Glomerular endothelial cell (primary cell): ENCODE results near the gene TULP4. TPM values are rescaled to one million over a fixed set of nuclear protein-coding genes. Genes with fewer than 3 reads are reported as not detected.
"Not testable (repeated sequence)": the region's sequence is repeated elsewhere in the genome, so short reads cannot be mapped to it uniquely, and the experiment has no call there.

Experiments used
- DNase-seq: peaks from one replicate; pipeline ENCODE4 v3.0.0-alpha.2; 2011; ENCODE audit warnings: low read depth, low spot score; ENCODE audit errors: extremely low read depth
- total RNA-seq: library from RNA; depleted of rRNA; stranded (reverse); fragments of >200 nt; gene quantifications from 2 replicates; pipeline ENCODE4 v1.2.3, GENCODE V29; 2015

Gene TULP4
- total RNA-seq, 1 donor from 2014 or later, result 55.1 TPM

DNA sequence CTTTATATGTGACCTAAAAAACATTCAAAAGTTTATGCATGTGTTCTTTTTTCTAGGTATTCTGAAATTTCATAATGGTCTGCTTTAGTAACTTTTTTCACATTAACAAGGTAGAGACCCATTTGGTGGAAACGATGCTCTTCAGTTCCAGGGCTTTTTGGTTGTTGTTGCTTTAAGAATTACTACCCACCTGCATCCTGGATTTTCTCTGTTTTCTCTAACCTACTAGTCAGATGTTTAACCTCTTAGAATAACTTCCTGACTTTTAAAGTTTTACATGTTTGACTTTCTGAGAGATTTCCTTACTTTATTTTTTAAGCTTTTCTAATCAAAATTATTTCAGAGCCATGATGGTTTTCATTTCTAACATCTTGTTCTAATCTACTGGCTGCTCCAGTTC, 14.9 kb downstream of the TULP4 start:
- DNase-seq, result no peak

DNA sequence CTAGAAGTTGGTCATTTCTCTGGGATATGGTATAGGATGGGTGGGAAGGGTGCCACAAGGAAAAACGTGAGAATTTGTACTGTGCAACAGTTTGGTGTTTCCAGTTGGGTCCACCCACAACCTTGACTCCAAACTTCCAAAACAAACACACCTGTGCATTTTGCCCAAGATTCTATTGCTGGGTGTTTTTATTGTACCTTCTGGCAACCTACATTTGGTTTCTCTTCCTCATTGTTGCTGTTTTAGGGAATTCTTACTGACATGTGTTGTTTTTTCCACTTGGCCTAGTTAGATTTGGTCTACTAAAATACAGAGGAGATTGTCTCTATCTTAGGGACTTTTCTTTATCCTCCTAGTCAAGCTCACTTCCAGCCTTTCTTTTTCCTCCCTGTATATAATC, 16.7 kb downstream of the TULP4 start:
- DNase-seq, result no peak

DNA sequence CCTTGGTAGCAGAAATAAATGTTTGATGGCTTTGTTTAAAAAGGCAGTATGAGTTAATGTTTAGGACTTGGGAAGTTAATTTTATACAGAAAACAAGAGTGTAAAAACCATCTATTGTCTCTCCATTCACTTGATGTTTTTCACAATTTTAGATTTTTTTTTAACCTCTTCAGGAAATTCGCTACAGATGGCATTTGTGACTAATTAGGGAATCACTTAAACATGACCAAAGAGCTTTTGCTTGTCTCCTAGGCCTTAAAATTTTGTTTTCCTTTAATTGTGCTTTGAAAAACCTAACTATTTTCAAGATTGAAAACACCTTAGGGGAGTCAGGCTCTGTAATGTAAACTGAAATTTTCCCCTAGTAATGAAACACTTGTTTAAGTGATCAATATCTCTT, 17.3 kb downstream of the TULP4 start:
- DNase-seq, result no peak

DNA sequence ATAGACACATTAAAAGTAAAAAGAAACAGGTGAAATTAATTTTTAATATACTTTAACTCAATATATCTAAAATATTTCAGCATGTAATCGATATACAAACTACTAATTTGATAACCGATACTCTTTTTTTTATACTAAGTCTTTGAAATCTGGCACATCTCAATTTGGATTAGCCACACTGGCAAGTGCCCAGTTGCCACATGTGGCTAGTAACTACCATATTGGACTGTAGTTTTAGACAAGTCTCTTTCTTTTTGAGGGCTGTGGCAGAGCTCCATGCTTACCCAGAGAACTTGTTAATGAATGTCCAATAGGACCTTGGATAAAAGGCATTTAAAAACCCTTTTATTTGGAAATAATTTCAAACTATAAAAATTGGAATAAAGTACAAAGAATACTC, 17.8 kb downstream of the TULP4 start:
- no peak for DNase-seq

DNA sequence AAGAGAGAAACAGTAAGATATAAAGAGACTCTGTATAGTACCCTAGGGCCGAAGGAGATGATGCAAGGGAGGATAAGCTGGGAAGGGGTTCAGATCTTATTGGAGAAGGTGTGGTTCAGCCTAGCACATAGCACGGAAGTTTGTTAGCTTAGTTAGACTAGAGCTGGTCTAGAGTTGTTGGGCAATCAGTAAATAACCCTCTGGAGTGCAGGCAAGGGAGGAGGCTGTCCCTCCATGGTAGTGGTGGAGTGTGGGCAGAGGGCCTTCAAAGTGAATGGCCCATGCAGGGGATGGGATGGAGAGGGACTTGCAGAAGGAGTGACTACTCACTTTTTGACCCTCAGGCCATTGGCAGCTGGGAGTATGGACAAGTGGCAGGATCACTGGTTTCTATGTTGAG, 20.0 kb downstream of the TULP4 start:
- DNase-seq, result no peak

DNA sequence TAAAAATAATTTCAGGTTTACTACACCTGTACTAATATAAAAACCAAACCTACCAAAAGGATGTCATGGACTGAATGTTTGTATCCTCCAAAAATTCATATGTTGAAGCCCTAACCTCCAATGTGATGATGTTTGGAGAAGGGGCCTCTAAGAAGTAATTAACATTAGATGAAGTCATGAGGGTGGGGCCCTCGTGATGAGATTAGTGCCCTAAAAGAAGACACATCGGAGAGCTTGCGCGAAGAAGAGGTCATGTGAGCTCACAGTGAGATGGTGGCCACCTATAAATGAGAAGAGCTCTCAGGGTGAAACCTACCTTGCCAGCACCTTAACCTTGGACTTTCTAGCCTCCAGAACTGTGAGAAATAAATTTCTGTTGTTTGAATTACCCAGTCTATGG, 20.8 kb downstream of the TULP4 start:
- DNase-seq, result no peak

DNA sequence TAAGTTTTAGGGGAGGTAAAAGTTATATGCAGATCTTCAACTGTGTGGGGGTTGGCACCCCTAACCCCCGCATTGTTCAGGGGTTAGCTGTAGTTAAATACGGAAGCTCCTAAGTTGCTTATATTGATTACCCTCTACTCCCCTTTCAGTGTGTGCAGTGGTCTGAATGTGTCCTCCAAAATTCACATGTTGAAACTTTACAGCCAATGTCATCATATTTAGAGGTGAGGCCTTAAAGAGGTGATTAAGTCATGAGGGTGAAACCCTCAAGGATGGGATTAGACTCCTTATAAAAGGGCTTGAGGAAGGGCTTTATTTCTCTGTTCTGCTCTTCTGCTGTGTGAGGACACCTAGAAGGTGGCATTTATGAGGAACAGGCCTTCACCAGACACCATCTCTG, 22.3 kb downstream of the TULP4 start:
- DNase-seq, result no peak

DNA sequence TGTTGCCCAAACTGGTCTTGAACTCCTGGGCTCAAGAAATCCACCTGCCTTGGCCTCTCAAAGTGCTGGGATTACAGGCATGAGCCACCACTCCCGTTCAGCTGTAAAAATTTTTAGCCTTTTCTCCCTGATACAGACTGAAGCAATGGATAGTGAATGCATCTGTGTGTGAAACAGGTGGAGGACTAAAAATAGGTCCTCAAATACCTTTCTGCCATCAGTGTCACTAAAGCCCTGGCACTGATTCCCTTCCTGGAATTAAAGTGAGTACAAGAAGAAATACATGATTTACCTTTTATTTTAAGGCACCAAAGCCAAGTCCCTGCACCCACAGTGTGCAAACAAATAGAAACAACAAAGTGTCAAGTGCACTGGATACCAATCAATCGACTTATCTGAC, 25.1 kb downstream of the TULP4 start:
- no peak for DNase-seq

DNA sequence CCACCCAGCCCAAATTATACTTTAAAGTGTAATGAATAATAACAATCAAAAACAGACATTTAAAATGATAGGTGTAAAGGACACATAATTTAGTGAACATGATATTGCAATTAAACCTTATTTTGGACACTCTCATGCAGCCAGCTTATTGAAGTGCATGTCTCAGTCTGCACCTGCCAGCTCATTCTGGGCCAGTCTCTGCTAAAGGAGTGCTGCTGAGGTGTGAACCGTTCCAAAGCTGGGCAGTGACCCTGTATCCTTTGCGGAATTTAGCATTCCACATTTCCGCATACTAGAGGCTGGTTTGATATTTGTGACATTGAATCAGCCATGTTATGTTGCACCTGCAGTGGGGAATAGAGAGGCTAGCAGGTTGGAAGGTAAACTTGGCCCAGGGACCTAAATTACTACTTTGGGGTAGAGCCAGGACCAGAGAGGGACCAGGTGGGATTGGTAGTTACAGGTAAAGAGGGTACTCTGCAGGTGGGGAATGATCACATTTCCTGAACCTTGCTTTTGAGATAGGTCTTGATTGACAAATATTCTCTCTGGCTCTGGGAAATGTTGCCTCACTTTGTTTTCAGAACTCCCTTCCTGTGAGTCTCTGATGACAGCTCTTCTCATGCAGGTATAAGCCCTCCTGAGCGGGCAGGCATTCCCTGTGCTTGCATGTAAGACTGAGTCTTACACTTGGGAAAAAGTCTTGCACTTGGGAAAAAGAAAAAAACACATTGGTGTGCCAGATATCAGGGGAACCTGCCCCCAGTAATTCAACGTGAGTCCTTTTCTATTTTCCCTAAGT, 26.2 kb downstream of the TULP4 start:
- DNase-seq, result no peak

DNA sequence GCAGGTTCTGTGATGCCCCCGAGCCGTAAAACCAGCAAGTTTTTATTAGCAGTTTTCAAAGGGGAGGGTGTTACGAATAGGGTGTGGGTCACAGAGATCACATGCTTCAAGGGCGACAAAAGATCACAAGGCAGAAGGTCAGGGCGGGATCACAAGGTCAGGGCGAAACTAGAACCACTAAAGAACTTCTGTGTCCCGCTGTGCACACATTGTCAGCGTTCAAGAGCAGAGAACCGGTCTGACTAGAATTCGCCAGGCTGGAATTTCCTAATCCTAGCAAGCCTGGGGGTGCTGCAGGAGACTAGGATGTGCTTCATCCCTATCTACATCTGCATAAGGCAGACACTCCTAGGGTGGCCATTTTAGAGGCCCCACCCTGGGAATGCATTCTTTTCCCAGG, 26.9 kb downstream of the TULP4 start:
- DNase-seq, result not testable (repeated sequence)

DNA sequence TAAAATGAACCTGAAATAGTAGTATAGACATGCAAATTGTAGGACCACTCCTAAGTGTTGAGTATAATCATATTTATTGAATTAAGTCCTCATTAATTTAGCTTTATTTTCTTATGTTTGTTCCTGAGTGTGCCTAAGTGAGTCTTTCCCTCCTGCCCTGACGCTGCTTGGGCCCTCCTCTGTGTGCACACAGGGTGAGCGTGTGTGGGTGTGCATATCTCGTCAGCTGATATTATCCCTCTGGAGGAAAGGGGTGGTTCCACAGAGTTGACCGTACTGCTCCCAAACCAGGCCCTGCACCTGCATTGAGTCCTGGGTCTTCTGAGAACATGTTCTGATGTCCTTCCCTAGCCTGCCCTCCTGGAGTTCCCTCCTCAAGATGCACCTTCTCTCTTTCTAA, 28.0 kb downstream of the TULP4 start:
- DNase-seq, result no peak

DNA sequence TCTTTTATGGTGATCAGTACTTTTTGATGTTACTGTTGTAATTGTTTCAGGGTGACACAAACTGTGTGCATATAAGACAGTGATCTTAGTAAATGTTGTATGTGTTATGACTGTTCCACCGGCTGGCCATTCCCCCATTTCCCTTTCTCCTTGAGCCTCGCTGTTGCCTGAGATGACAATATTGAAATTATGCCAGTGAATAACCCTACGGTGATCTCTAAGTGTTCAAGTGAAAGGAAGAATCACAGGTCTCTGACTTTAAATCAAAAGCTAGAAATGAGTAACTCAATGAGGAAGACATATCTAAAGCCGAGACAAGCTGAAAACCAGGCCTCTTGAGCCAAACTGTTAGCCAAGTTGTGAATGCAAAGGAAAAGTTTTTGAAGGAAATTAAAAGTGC, 32.3 kb downstream of the TULP4 start:
- DNase-seq, result no peak

DNA sequence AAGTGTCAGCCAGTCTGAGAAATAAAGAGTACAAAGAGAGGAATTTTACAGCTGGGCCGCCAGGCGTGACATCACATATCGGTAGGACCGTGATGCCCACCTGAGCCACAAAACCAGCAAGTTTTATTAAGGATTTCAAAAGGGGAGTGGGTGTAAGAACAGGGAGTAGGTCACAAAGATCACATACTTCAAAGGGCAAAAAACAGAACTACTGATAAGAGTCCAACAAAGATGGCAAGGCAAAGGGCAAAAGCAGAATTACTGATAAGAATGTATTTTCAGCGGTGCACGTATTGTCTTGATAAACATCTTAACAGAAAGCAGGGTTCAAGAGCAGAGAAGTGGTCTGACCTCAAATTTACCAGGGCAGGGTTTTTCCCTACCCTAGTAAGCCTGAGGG, 33.2 kb downstream of the TULP4 start:
- not testable (repeated sequence) for DNase-seq

DNA sequence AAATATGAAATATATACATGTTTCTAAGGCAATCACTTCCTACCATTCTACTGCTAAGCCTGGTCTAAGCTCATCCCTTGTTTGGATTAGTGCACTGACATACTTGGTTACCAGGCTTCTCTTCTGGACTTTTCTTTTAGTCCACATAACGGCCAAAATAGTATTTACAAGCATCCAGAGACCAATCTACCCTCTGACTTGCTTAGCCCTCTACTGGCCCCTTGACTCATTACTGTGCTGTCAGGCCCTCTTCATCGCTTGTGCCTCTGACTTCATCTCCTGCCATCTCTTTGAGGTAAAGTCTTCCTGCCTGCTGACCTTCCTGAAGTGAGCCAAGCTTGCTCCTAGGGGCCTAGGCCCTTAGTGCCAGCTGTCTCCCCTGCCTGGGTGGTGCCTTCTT, 35.1 kb downstream of the TULP4 start:
- DNase-seq, result no peak

DNA sequence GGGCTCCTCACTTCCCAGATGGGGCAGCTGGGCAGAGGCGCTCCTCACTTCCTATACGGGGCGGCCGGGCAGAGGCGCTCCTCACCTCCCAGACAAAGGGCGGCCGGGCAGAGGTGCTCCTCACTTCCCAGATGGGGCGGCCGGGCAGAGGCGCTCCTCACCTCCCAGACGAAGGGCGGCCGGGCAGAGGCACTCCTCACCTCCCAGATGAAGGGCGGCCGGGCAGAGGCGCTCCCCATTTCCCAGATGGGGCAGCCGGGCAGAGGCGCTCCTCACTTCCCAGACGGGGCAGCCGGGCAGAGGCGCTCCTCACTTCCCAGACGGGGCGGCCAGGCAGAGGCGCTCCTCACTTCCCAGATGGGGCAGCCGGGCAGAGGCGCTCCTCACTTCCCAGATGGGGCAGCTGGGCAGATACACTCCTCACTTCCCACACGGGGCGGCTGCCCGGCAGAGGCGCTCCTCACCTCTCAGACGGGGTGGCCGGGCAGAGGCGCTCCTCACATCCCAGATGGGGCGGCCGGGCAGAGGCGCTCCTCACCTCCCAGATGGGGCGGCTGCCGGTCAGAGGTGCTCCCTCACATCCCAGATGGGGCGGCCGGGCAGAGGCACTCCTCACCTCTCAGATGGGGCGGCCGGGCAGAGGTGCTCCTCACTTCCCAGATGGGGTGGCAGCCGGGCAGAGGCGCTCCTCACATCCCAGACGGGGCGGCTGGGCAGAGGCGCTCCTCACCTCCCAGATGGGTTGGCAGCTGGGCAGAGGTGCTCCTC, 36.7 kb downstream of the TULP4 start:
- DNase-seq, result not testable (repeated sequence)

DNA sequence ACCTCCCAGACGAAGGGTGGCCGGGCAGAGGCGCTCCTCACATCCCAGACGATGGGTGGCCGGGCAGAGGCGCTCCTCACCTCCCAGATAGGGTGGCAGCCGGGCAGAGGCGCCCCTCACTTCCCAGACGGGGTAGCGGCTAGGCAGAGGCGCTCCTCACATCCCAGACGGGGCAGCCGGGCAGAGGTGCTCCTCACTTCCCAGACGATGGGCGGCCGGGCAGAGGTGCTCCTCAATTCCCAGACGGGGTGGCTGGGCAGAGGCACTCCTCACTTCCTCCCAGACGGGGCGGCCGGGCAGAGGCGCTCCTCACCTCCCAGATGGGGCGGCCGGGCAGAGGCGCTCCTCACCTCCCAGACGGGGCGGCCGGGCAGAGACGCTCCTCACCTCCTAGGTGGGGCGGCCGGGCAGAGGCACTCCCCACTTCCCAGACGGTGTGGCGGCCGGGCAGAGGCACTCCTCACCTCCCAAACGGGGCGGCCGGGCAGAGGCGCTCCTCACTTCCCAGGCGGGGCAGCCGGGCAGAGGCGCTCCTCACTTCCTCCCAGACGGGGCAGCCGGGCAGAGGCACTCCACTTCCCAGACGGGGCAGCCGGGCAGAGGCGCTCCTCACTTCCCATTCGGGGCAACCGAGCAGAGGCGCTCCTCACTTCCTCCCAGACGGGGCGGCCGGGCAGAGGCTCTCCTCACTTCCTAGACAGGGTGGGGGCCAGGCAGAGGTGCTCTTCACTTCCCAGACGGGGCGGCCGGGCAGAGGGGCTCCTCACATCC, 37.4 kb downstream of the TULP4 start:
- DNase-seq, result not testable (repeated sequence)

DNA sequence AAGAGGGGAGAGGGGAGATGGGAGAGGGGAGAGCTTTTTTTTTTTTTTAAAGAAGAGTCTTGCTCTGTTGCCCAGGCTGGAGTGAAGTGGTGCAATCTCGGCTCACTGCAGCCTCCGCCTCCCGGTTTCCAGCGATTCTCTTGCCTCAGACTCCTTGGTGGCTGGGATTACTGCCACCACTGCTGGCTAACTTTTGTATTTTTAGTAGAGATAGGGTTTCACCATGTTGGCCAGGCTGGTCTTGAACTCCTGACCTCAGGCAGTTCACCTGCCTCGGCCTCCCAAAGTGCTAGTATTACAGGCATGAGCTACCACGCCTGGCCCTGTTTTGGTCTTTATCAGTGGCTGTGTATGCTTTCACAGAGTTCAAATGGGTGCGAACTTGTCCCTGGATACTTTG, 38.5 kb downstream of the TULP4 start:
- DNase-seq, result not testable (repeated sequence)

DNA sequence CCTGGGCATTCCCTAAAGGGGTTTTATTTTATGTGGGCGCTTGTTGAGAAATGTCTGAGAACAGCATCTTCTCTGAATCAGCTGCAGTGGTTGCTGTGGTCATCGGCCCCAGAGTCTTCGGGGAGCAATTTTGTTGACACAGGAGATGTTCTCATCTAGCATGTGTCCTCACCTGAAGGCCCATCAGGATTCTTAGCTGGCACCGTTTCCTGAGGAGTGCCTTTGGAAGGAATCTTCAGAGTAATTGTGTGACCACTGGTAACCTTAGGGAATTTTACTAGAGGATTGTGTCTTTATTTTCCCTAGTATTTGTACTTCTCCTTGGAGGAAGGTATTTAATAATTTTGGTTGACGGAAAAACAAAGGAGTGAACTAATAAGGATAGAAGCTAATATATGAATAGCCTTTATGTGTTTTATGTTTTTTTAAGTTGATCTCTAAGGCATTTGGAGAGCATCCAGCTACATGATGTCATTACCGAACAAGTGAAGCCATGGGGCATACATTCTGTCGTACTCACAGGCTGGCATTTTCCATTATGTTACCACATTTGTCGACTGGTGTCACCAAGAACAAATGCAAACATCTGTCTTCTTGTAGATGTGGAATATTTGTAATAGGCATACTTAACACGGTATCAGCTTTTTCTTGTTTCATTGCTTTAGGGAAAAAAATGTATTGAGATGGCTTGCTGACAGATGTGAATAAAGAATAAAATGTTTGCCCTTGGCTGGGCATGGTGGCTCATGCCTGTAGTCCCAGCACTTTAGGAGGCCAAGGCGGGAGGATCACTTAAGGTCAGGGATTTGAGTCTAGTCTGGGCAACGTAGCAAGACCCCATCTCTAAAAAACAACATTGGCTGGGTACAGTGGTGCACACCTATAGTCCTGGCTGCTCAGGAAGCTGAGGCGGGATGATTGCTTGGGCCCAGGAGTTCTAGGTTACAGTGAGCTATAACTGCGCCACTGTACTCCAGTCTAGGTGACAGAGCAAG, 41.9 kb downstream of the TULP4 start:
- peak; percentile 12 for DNase-seq

DNA sequence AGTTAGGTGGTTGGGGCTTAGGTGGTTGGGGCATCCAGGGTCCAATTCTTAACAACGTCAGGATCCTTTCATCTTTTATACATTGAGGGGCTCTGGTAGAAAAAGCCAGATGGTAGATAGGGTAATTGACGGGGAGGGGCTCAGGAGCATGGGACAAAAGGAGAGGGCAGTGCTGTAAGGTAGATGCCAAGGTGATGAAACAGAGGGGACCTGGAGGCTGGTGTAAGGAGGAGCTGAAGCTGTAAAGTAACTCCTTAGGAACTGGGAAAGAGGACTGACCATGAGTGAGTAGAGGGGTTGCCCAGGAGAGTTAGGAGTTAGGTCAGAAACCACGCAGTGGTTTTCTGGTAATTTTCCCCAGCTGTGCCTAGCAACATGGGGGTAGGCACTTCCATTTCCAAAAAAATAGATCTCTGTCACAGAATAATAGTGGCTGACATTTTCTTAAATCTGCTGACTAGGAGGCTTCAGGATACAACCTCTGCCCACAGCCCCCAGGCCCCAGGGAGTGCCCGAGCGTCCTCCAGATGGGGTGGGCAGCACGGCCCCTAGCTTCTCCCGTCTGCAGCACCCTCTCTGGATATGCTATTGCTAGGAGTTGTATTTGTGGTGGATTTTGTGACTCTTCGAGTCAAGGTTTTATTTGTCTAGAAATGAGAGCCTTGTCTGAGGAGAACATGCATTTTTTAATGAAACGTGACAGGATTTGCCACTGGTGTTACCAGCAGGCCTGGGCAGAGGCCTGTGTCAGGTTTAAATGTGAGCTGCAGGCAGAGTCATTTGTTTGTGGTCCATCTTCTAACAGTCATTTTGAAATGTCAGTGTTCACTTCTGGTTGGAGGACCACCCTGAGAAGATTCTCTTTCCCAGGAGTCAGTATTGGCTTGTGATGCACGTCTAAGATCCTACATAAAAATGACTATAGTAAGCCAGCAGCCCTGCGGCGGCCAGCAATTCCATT, 44.6 kb downstream of the TULP4 start:
- no peak for DNase-seq
